ENCODE data around the gene ZNF496. TPM values are rescaled to one million over a fixed set of nuclear protein-coding genes. Genes with fewer than 3 reads are reported as not detected.

Gene ZNF496
- total RNA-seq, 2 donors from 2014 or later = 30.0 to 53.4 TPM

- DNase-seq = no peak
- Histone ChIP-seq H3K27ac (no peak overlapping the region), H3K27me3 (no peaks in the 10 kb centered on the region), H3K9me3 (no peaks in the 10 kb centered on the region), H3K36me3 (replicated peaks in 1 of 2; ENCODE audit: insufficient read depth in 1 of 2, low read depth in 2 of 2) (no peaks in the 10 kb centered on the region), H3K4me3 (no peak overlapping the region), H3K4me1 (peaks cover 16% of the 10 kb centered on the region)
- WGBS, 2 donors = 60 to 68% methylated on average over 10 of the region's 10 CpGs
- intact Hi-C loops (cut with DNase I) = no loop called here
- TF ChIP-seq CTCF (IDR thresholded peaks at IDR 0.05) = no peak
- no peak for TF ChIP-seq POLR2A (IDR thresholded peaks at IDR 0.05)
- ATAC-seq = no peak
Measured at GRCh38 chr1:247337250-247337746, 5.6 kb upstream of the ZNF496 start.

- intact Hi-C loops (cut with DNase I) = no loop called here
- no peaks in the 10 kb centered on the region for H3K36me3 ChIP-seq (replicated peaks in 1 of 2; ENCODE audit: insufficient read depth in 1 of 2, low read depth in 2 of 2)
- H3K4me1 ChIP-seq = peaks cover 16% of the 10 kb centered on the region
- H3K9me3 ChIP-seq = no peaks in the 10 kb centered on the region
- H3K4me3 ChIP-seq = no peak overlapping the region
- no peak for ATAC-seq
- no peak overlapping the region for H3K27ac ChIP-seq
- WGBS, 2 donors = 90 to 94% methylated on average over 7 of the region's 7 CpGs
- DNase-seq = no peak
- H3K27me3 ChIP-seq = no peaks in the 10 kb centered on the region
- TF ChIP-seq CTCF (IDR thresholded peaks at IDR 0.05) (no peak), POLR2A (IDR thresholded peaks at IDR 0.05) (no peak)
Measured at GRCh38 chr1:247336390-247336789, 4.7 kb upstream of the ZNF496 start.

GRCh38 chr1:247335882-247336281 is 4.2 kb upstream of the ZNF496 start:
- ATAC-seq = no peak
- no peak for DNase-seq
- no peak for TF ChIP-seq CTCF (IDR thresholded peaks at IDR 0.05)
- TF ChIP-seq POLR2A (IDR thresholded peaks at IDR 0.05) = no peak
- H3K27me3 ChIP-seq = no peaks in the 10 kb centered on the region
- intact Hi-C loops (cut with DNase I) = no loop called here
- no peak overlapping the region for H3K4me3 ChIP-seq
- no peaks in the 10 kb centered on the region for H3K36me3 ChIP-seq (replicated peaks in 1 of 2; ENCODE audit: insufficient read depth in 1 of 2, low read depth in 2 of 2)
- H3K9me3 ChIP-seq = no peaks in the 10 kb centered on the region
- peaks cover 17% of the 10 kb centered on the region for H3K4me1 ChIP-seq
- no peak overlapping the region for H3K27ac ChIP-seq
- WGBS, 2 donors = 65 to 81% methylated on average over 11 of the region's 11 CpGs

GRCh38 chr1:247334378-247335133 is 2.9 kb upstream of the ZNF496 start:
- intact Hi-C loops (cut with DNase I) = no loop called here
- Histone ChIP-seq H3K4me1 (peaks cover 28% of the 10 kb centered on the region), H3K4me3 (no peak overlapping the region), H3K27ac (no peak overlapping the region), H3K9me3 (no peaks in the 10 kb centered on the region), H3K36me3 (replicated peaks in 1 of 2; ENCODE audit: insufficient read depth in 1 of 2, low read depth in 2 of 2) (no peaks in the 10 kb centered on the region), H3K27me3 (no peaks in the 10 kb centered on the region)
- no peak for TF ChIP-seq CTCF (IDR thresholded peaks at IDR 0.05)
- no peak for TF ChIP-seq POLR2A (IDR thresholded peaks at IDR 0.05)
- WGBS, 2 donors = 84% methylated on average over 11 of the region's 11 CpGs
- no peak for DNase-seq
- no peak for ATAC-seq
